ENCODE data around the gene ANKRD33B.

DNA sequence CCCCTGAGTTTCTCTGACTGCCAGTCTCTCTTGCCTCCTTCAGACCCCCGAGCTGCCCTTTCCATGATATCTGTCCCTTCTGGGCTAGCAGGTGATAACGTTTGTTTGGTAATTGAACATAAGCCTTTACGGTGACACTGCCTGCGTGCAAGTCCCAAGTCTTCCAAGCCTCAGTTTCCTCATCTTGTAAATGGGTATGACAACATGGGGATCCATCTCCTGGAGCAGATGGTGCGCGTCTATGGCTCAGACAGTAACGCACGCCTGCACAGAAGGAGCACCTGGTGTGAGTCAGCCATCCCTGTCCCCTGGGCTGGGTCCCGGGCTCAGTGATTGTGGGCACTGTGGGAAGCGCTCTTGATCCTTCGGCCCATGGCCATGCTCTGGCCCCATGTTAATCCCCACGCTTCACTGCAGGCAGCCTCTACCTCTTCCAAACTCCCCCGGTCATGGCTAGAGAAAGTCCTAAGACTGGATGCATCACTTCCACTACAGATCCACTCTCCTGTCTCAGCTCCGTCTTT lies 111.4 kb downstream of the ANKRD33B start:
- TF ChIP-seq POLR2A (IDR thresholded peaks at IDR 0.05), result no peak
- TF ChIP-seq, protein P1, sequence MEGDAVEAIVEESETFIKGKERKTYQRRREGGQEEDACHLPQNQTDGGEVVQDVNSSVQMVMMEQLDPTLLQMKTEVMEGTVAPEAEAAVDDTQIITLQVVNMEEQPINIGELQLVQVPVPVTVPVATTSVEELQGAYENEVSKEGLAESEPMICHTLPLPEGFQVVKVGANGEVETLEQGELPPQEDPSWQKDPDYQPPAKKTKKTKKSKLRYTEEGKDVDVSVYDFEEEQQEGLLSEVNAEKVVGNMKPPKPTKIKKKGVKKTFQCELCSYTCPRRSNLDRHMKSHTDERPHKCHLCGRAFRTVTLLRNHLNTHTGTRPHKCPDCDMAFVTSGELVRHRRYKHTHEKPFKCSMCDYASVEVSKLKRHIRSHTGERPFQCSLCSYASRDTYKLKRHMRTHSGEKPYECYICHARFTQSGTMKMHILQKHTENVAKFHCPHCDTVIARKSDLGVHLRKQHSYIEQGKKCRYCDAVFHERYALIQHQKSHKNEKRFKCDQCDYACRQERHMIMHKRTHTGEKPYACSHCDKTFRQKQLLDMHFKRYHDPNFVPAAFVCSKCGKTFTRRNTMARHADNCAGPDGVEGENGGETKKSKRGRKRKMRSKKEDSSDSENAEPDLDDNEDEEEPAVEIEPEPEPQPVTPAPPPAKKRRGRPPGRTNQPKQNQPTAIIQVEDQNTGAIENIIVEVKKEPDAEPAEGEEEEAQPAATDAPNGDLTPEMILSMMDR (IDR thresholded peaks at IDR 0.05), result no peak

Data from esophagus squamous epithelium (tissue), 4 donors.